Rectal smooth muscle tissue (tissue), 1 donor: Measurements from ENCODE around the gene ORC3.

ENCODE experiments used
- H3K27ac ChIP-seq: one replicate; pipeline ENCODE4 v1.7.0; 2013; ENCODE audit warnings: low read depth, low read length, inconsistent platforms
- H3K27me3 ChIP-seq: one replicate; pipeline ENCODE4 v1.7.0; 2013; ENCODE audit warnings: low read length; ENCODE audit not compliant: control insufficient read depth, insufficient read depth
- H3K36me3 ChIP-seq: one replicate; pipeline ENCODE4 v1.7.0; 2013; ENCODE audit warnings: low read length; ENCODE audit not compliant: control insufficient read depth, insufficient read depth
- H3K4me1 ChIP-seq: one replicate; pipeline ENCODE4 v1.7.0; 2013; ENCODE audit warnings: low read length; ENCODE audit not compliant: control insufficient read depth, insufficient read depth
- H3K4me3 ChIP-seq: one replicate; pipeline ENCODE4 v1.7.0; 2013; ENCODE audit warnings: low read length
- H3K9ac ChIP-seq: one replicate; pipeline ENCODE4 v1.7.0; 2013; ENCODE audit warnings: low read length

ORC3 gene

GRCh38 chr6:87653074-87653962 is 63.4 kb downstream of the ORC3 start:
- Histone ChIP-seq H3K4me3 (no peak overlapping the region), H3K27me3 (no peaks in the 10 kb centered on the region), H3K36me3 (no peaks in the 10 kb centered on the region)

DNA sequence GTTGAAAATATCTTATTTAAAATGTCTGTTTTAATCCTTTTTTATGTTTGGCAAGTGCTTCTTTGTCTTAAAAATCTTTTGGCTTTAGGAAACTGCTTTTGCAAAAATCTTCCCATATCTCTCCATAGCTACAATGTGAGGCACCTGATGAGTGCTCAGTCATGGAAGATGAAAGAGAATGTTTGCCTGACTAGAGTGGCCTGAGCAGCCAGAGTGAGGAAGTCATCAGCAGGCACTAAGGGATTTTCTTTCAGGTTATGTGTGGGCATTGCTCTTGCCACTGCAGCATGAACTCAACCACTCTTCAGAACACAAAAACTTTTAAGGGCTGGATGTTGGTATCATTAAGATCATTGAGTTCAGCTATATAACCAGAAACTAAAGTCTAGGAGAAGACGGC is 64.2 kb downstream of the ORC3 start:
- Histone ChIP-seq H3K9ac (no peak overlapping the region), H3K36me3 (no peaks in the 10 kb centered on the region), H3K27me3 (no peaks in the 10 kb centered on the region), H3K4me1 (no peaks in the 10 kb centered on the region), H3K27ac (no peak overlapping the region), H3K4me3 (no peak overlapping the region)

More at GRCh38 chr6:87653074-87653962, 63.4 kb downstream of the ORC3 start:
- Histone ChIP-seq H3K27ac (no peak overlapping the region), H3K4me1 (no peaks in the 10 kb centered on the region), H3K9ac (no peak overlapping the region)

- Histone ChIP-seq H3K27me3 (no peaks in the 10 kb centered on the region), H3K9ac (no peak overlapping the region), H3K36me3 (no peaks in the 10 kb centered on the region), H3K4me3 (no peak overlapping the region), H3K27ac (no peak overlapping the region), H3K4me1 (peaks cover under 1% of the 10 kb centered on the region)
Measured at GRCh38 chr6:87654875-87655454, 65.0 kb downstream of the ORC3 start.

DNA sequence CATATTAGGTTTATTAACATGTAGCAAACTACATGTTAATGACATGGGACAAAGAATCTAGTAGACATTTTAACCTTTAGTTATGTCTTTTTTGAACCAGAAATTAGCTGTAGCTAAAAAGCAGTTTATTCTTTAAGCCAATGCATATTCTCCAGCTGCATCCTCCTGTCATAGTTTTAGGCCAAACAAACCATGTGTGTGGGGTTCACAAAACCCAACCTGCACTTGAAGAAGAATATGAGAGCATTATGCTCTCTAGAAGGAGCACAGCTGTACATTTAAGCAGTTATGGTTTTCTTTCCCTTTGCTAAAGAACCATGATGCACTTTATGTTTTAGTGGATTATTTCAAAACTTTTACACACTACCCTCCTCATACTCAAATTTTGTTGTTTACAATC is 65.9 kb downstream of the ORC3 start:
- H3K4me3 ChIP-seq, result no peak overlapping the region

GRCh38 chr6:87656857-87657256 is 66.9 kb downstream of the ORC3 start:
- Histone ChIP-seq H3K4me1 (peaks cover 4% of the 10 kb centered on the region), H3K27ac (no peak overlapping the region), H3K27me3 (no peaks in the 10 kb centered on the region), H3K36me3 (no peaks in the 10 kb centered on the region), H3K4me3 (no peak overlapping the region), H3K9ac (no peak overlapping the region)

More for the DNA sequence above, 65.9 kb downstream of the ORC3 start:
- H3K4me1 ChIP-seq, result peaks cover 4% of the 10 kb centered on the region
- no peak overlapping the region for H3K27ac ChIP-seq
- no peak overlapping the region for H3K9ac ChIP-seq
- no peaks in the 10 kb centered on the region for H3K27me3 ChIP-seq
- no peaks in the 10 kb centered on the region for H3K36me3 ChIP-seq

- peaks cover 4% of the 10 kb centered on the region for H3K4me1 ChIP-seq
- no peak overlapping the region for H3K4me3 ChIP-seq
- no peaks in the 10 kb centered on the region for H3K36me3 ChIP-seq
- H3K27me3 ChIP-seq, result no peaks in the 10 kb centered on the region
- H3K27ac ChIP-seq, result no peak overlapping the region
- H3K9ac ChIP-seq, result no peak overlapping the region
Measured at GRCh38 chr6:87658516-87658915, 68.6 kb downstream of the ORC3 start.

- no peak overlapping the region for H3K9ac ChIP-seq
- H3K36me3 ChIP-seq, result no peaks in the 10 kb centered on the region
- H3K4me3 ChIP-seq, result no peak overlapping the region
- peaks cover 4% of the 10 kb centered on the region for H3K4me1 ChIP-seq
- no peaks in the 10 kb centered on the region for H3K27me3 ChIP-seq
- peak overlapping the region; percentile 3 for H3K27ac ChIP-seq
Measured at GRCh38 chr6:87660226-87660911, 70.4 kb downstream of the ORC3 start.

DNA sequence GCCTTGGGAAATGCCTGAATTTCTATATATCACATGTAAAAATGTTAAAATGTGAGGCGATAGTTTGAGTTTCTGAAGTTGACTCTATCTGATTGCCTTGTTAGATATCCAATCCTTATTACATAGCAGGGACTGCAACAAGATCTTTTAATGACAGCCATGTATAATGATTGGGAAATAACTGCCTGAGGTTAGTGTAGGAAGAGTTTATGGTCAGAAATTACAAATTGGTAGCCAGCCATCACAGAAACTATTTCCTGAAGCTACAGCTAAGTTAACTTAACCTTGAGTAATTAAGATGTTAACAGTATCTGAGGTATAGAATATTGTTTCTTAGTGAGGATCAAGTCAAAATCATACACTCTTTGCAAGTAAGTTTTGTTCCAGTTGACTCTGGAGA is 71.1 kb downstream of the ORC3 start:
- Histone ChIP-seq H3K9ac (no peak overlapping the region), H3K36me3 (no peaks in the 10 kb centered on the region), H3K4me3 (no peak overlapping the region), H3K4me1 (peaks cover 4% of the 10 kb centered on the region), H3K27me3 (no peaks in the 10 kb centered on the region), H3K27ac (no peak overlapping the region)

DNA sequence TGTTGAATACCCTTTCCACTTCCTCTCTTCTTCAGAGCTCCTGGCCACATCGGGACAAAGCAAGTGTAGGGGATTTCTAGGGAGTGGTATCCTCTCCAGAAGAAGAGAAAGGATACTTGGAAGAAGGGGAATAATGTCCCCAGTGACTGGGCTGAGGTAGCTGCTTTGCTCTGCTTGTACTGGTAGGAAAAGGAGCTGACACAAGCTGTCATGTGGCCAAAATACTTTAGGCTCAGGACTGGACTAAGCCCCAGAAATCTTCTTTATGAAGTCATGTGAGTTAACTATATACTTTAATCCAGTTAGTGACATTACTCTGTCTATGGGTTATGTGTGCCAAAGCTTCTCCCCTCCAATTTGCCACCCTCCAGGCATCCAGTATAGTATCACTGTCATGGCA is 71.6 kb downstream of the ORC3 start:
- no peak overlapping the region for H3K4me3 ChIP-seq
- H3K27me3 ChIP-seq, result no peaks in the 10 kb centered on the region
- H3K36me3 ChIP-seq, result no peaks in the 10 kb centered on the region
- H3K27ac ChIP-seq, result no peak overlapping the region
- H3K4me1 ChIP-seq, result peaks cover 4% of the 10 kb centered on the region
- no peak overlapping the region for H3K9ac ChIP-seq

GRCh38 chr6:87663434-87663833 is 73.5 kb downstream of the ORC3 start:
- no peaks in the 10 kb centered on the region for H3K27me3 ChIP-seq
- no peak overlapping the region for H3K9ac ChIP-seq
- peaks cover 4% of the 10 kb centered on the region for H3K4me1 ChIP-seq
- H3K36me3 ChIP-seq, result no peaks in the 10 kb centered on the region
- H3K27ac ChIP-seq, result no peak overlapping the region
- no peak overlapping the region for H3K4me3 ChIP-seq

DNA sequence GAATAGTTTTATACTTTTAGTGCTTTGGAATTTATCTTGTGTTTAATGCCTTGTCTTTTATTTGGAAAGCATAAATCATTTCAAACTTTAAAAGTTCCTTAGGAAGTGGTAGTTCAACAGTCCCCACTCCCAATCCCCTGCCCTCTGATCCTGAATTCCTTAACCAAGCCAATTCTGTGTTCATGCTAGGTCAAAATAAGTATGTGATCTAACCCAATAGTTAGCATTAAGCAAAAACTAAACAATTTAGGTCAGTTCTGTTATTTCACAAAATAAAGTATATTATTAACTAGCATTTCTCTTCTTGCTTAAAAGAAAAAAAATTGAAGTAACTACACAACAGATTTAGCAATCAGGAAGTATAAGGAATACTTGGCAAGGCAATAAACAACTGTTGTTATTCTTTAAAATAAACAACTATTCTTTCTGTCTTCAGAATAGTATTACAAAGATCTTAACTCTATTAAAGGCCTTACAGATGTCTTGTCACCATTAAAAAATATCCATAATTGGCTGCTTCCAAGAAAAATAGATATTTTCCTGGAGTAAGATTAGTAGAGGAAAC is 75.1 kb downstream of the ORC3 start:
- Histone ChIP-seq H3K4me1 (peaks cover 3% of the 10 kb centered on the region), H3K4me3 (no peak overlapping the region), H3K36me3 (peaks cover 3% of the 10 kb centered on the region), H3K27me3 (no peaks in the 10 kb centered on the region), H3K9ac (no peak overlapping the region), H3K27ac (no peak overlapping the region)

DNA sequence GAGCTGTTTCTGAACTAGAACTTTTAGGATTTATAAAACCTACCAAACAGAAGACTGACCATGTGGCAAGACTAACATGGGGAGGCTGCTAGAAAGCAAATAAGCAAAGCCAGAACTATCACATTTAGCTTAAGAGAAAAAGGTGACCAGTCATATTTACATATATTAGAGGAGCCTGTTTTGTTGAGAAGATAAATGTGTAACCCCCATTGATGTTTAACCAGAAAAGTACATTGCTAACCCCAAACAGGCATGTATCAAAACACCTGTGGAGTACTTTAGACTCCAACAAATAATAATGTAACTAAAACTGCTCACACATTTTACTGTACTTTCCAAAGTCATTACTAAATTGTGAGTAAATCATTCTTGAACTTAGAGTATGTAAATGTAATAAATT is 77.1 kb downstream of the ORC3 start:
- H3K4me3 ChIP-seq, result no peak overlapping the region
- H3K4me1 ChIP-seq, result no peaks in the 10 kb centered on the region
- no peak overlapping the region for H3K9ac ChIP-seq
- no peaks in the 10 kb centered on the region for H3K27me3 ChIP-seq
- H3K36me3 ChIP-seq, result peaks cover 3% of the 10 kb centered on the region
- H3K27ac ChIP-seq, result no peak overlapping the region
